ENCODE data around the gene PRDM2. TPM values are rescaled to one million over a fixed set of nuclear protein-coding genes. Genes with fewer than 3 reads are reported as not detected.
A peak's percentile ranks its signal among the peaks of the same experiment; 100 is the strongest.

PRDM2 gene
- total and polyA plus RNA-seq, 2 donors from 2014 or later = 8.2 to 42.6 TPM

- peak overlapping the region; percentile 68 to 77 (median 73) for H3K4me3 ChIP-seq (ENCODE audit: low read length in 3 of 3)
- peak overlapping the region; percentile 17 to 73 (median 44) for H3K9ac ChIP-seq (ENCODE audit: low read length in 3 of 3)
- TF ChIP-seq CTCF (IDR thresholded peaks at IDR 0.05; ENCODE audit: borderline replicate concordance, extremely low read depth, insufficient read depth) = no peak
- H3K4me1 ChIP-seq (ENCODE audit: control insufficient read depth in 2 of 3, insufficient read depth in 2 of 3, low read depth in 1 of 3, low read length in 3 of 3) = peaks cover 0 to 3% (median 3%) of the 10 kb centered on the region in 3 donors
- H3K9me3 ChIP-seq (ENCODE audit: control insufficient read depth in 2 of 3, insufficient read depth in 1 of 3, low read length in 3 of 3) = peaks cover 0 to 5% (median 4%) of the 10 kb centered on the region in 3 donors
- no peaks in the 10 kb centered on the region for H3K36me3 ChIP-seq (ENCODE audit: control insufficient read depth in 2 of 3, insufficient read depth in 3 of 3, low read length in 3 of 3)
- no peaks in the 10 kb centered on the region for H3K27me3 ChIP-seq (ENCODE audit: control insufficient read depth, insufficient read depth, low read length)
- FAIRE-seq (no peak), DNase-seq (peak; percentile 47 to 76 (median 53))
- intact Hi-C loops (cut with DNase I) = no loop called here
- peak overlapping the region; percentile 25 to 59 for H3K27ac ChIP-seq (ENCODE audit: low read depth in 2 of 2, low read length in 2 of 2)
These were observed 708 bp downstream of the PRDM2 start for GRCh38 chr1:13700521-13701270.

GRCh38 chr1:13701271-13701640 is 1.3 kb downstream of the PRDM2 start:
- Histone ChIP-seq H3K36me3 (ENCODE audit: control insufficient read depth in 2 of 3, insufficient read depth in 3 of 3, low read length in 3 of 3) (no peaks in the 10 kb centered on the region), H3K27ac (ENCODE audit: low read depth in 2 of 2, low read length in 2 of 2) (peak overlapping the region in 1 of 2 donors; percentile 59), H3K9ac (ENCODE audit: low read length in 3 of 3) (peak overlapping the region in 1 of 3 donors; percentile 17), H3K27me3 (ENCODE audit: control insufficient read depth, insufficient read depth, low read length) (no peaks in the 10 kb centered on the region), H3K4me1 (ENCODE audit: control insufficient read depth in 2 of 3, insufficient read depth in 2 of 3, low read depth in 1 of 3, low read length in 3 of 3) (peaks cover 0 to 3% (median 3%) of the 10 kb centered on the region in 3 donors), H3K4me3 (ENCODE audit: low read length in 3 of 3) (peak overlapping the region; percentile 25 to 77 (median 73)), H3K9me3 (ENCODE audit: control insufficient read depth in 2 of 3, insufficient read depth in 1 of 3, low read length in 3 of 3) (peaks cover 0 to 5% (median 4%) of the 10 kb centered on the region in 3 donors)
- FAIRE-seq (no peak), DNase-seq (no peak)
- TF ChIP-seq CTCF (IDR thresholded peaks at IDR 0.05; ENCODE audit: borderline replicate concordance, extremely low read depth, insufficient read depth) = no peak
- intact Hi-C loops (cut with DNase I) = no loop called here

DNA sequence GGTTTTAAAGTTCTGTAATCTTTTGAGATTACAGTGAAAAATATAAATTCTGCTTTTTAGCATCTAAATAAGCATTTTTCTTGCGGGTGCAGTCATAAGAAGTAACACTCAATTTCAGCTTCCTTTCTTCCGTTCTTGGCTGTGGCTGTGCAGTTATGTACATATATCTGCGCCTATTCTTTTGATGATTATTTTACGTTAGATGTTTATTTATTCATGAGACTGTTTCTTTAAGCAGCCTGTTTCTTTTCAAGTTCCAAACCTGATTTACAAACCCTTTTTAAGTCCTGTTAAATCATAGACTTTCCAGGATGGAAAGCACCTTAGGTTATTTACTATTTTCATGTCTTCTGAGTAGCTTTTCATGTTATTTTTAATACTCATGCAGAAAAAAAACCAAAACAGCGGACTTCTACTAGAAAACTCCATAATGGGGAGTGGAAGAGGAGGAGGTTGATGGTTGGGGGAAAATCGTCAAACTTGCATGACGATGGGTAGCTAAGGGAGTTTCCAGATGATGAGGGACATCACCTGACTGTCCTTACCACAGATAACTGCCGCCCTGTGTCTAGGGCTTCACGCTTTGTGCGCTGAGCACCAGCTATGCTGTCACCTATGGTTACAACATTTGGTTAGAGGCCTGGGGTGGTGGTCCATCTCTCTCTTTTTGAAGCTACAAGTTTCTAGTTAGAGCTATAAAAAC is 2.6 kb downstream of the PRDM2 start:
- Histone ChIP-seq H3K4me3 (ENCODE audit: low read length in 3 of 3) (no peak overlapping the region), H3K9ac (ENCODE audit: low read length in 3 of 3) (no peak overlapping the region), H3K27me3 (ENCODE audit: control insufficient read depth, insufficient read depth, low read length) (no peaks in the 10 kb centered on the region), H3K4me1 (ENCODE audit: control insufficient read depth in 2 of 3, insufficient read depth in 2 of 3, low read depth in 1 of 3, low read length in 3 of 3) (peaks cover 0 to 3% (median 3%) of the 10 kb centered on the region in 3 donors), H3K9me3 (ENCODE audit: control insufficient read depth in 2 of 3, insufficient read depth in 1 of 3, low read length in 3 of 3) (peaks cover 0 to 3% (median 1%) of the 10 kb centered on the region in 3 donors), H3K27ac (ENCODE audit: low read depth in 2 of 2, low read length in 2 of 2) (no peak overlapping the region), H3K36me3 (ENCODE audit: control insufficient read depth in 2 of 3, insufficient read depth in 3 of 3, low read length in 3 of 3) (no peaks in the 10 kb centered on the region)
- TF ChIP-seq CTCF (IDR thresholded peaks at IDR 0.05; ENCODE audit: borderline replicate concordance, extremely low read depth, insufficient read depth) = no peak
- intact Hi-C loops (cut with DNase I) = no loop called here
- FAIRE-seq = no peak
- no peak for DNase-seq
